ENCODE data around the gene P2RX1. TPM values are rescaled to one million over a fixed set of nuclear protein-coding genes. Genes with fewer than 3 reads are reported as not detected.

P2RX1 gene
- total RNA-seq, 1 donor from 2014 or later = not detected

DNA sequence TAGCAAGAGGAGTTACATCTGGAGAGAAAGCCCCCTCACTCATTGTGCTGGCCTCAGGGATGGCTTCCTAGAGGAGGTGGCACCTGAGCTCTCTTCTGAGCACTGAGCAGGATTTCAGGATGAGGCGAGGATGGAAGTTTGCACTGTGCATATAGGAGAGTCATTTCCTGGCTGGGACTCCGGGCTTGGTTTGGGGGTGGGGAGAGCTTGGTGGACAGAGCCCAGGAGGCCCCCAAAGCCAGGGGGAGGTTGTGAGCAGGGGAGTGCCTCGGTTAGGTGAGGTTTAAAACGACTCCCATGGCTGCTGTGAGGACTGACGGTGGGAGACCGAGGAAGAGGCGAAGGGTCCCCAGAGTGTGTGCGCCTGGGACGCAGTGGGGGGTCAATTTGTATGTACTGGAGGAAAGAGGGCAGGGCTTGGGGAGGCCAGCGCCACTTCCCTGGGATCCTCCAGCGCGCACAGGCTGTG lies 24.6 kb downstream of the P2RX1 start:
- FAIRE-seq (no peak), DNase-seq (ENCODE audit: low spot score in 2 of 2) (no peak)

DNA sequence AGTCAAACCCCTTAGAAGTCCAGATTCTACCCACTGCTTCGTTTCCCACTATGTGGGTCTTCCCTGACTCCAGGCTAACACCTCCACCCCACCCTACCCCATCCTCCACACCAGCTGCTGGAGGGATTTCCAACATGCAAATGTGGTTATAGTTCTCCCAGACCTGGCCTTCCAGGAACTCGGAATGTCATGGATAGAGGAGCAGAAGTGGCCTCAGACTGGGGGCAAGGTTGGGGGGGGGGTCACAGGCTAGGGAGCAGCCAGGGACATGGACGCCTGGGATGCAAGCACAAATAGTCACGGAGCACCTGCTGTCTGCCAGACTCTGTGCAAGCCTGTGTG lies 25.4 kb downstream of the P2RX1 start:
- no peak for FAIRE-seq
- DNase-seq (ENCODE audit: low spot score in 2 of 2) = no peak

GRCh38 chr17:3890082-3890877 lies 26.0 kb downstream of the P2RX1 start:
- DNase-seq (ENCODE audit: low spot score in 2 of 2) (no peak), FAIRE-seq (no peak)

DNA sequence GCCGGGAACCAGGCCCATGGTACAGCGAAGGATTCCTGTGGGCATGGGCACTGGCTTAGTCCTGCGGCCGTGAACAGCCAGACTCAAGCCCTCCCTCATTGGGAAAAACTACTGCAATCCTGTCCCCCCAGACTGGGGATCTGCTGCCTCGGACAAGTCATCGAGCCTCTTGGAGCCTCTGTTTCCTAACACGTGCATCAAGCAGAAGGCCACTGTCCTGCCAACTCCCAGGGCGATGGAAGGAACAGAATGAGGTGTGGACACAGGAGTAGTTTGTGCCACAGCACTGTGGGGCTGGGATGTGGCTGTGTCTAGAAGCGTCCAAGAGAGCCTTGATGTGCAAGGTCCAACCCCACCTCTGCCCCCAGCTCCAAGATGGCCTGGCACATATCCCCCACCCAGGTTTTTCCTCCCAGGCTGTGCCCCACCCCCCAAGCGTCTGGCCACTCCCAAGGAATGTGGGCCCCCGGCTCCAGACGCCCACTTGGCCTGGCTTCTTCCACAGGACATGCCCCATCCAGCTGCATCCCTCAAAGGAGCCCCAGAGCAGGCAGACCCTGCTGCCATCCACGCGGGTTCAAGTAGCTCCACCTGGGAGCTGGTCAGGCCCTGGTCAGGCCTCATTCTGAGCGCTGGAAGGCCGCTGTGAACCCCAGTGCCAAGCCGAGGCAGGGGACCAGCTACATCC lies 26.8 kb downstream of the P2RX1 start:
- no peak for FAIRE-seq
- no peak for DNase-seq (ENCODE audit: low spot score in 2 of 2)

DNA sequence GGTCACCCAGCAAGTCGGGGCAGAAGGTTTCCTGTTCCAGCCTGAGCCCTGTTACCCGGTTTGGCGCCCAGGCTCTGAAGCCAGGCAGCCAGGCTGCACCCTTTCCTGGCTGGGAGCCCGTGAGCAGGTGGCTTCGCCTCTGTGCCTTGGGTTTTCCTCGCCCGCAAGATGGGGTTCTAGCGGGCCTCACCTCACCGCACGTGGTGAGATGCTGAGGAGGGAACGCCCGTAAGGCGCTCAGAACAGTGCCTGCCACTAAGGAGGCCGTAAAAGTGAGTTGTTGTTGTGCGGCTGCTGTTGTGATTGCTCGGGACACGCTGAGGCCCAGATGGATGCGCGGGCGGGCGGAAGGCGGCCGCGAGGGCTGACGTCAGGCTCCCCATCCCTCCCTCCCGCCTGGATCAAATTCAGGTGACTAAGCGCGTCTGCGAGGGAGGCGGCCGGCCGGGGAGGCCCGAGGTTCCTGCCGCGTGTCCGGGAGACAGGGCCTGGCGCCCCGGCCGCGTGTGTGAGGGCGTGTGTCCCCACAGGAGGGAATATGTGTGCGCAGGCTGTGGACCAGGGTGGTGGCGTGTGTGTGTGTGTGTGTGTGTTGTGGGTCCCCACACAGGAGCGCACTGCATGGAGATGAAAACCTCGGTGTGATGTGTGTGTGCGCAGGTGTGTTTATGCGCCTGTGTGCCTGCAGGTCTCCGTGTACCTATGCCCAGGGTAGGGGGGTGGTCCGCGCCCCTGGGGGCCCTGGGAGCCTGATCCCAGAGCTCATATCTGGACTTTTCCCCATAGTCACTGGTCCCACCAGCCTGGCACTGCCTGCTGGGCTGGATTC lies 27.7 kb downstream of the P2RX1 start:
- DNase-seq (ENCODE audit: low spot score in 2 of 2) = peak in 1 of 2 donors; percentile 62
- no peak for FAIRE-seq

- no peak for FAIRE-seq
- DNase-seq (ENCODE audit: low spot score in 2 of 2) = no peak
Observed at GRCh38 chr17:3887804-3888203, 28.5 kb downstream of the P2RX1 start.

DNA sequence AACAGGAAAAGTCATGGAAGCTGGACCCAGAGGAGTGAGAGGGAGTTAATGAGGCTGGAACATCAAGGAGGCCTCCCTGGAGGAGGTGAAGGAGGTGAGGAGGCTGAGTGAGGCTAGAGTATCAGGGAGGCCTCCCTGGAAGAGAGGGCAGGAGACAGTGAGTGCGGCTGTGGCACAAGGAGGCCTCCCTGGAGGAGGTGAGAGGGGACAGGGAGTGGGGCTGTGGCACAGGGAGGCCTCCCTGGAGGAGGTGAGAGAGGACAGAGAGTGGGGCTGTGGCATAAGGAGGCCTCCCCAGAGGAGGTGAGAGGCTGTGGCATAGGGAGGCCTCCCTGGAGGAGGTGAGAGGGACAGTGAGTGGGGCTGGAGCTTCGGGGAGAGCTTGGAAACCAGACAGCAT lies 28.9 kb downstream of the P2RX1 start:
- DNase-seq (ENCODE audit: low spot score in 2 of 2) = no peak
- FAIRE-seq = no peak

DNA sequence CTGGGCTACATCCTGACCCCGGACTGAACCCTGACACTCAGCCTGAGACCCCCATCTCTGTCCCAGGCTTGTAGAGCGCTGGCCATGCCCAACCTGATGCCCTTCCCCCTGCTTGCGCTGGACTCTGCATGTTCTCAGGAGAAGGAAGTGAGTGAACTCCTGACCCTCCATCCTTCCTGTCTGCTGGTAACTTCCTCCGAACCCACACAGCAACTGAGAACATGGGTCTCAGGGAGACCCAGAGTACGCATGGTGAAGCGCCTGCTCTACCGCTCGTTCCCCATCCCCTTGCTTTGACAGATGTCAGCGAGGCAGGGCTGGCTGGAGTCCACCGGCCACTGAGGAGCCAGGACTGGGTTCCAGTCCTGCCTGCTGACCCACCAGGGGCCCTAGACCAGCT lies 29.5 kb downstream of the P2RX1 start:
- FAIRE-seq (no peak), DNase-seq (ENCODE audit: low spot score in 2 of 2) (no peak)

DNA sequence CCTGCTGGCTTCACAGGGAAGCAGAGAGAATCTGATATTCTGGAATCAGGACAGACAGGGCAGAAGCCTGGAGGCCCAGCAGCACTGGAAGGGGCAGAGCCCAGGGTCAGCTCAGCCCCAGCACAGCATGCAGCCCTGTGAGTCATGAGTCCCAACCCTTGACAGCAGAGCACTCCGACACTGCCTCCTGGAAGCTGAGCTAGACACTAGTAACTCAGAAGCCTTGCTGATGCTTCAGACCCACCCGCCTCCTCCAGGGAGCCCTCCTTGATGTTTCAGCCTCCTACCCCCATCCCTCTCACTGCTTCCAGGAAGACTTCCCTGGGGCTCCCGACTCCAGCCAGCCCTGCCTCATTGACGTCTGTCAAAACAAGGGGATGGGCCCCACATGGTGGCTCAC lies 30.3 kb downstream of the P2RX1 start:
- FAIRE-seq = no peak
- DNase-seq (ENCODE audit: low spot score in 2 of 2) = no peak

DNA sequence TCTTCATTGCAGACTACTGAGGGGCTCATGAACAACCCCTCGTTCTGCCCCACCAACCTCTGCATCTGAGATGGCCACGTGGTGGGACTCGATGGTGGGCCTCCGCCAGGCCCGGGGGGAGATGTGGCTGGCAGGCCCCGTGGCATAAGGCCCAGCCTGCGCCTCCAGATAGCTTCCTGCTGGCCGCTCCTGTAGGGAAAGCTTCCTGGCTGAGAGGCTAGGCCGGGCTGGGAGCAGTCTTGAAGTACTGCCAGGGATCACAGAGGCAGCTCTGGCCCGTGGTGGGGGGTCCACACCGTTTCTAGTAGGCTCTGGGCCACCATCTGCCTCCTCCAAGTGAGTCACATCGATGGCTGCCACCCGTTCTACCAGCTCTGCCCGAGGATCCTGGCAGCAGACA lies 31.0 kb downstream of the P2RX1 start:
- DNase-seq (ENCODE audit: low spot score in 2 of 2) = no peak
- no peak for FAIRE-seq

DNA sequence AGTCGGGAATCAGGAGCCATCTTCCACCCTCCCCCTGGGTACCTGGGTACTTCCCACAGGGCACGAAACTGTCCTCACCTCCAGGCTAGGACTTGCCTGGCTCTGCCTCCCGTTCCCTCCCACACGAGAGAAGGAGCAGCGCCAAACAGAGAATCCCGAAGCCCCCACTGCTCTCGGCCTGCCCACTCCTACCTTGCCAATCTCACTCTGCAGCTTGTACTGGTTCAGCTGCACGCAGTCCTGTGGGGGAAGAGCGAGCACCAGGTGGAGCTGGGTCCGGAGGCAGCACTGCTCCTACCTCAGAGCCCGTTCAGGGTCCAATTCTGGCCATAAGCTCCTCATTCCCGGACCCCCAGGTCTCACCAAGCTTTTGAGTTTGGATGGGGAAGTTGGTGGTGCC lies 32.1 kb downstream of the P2RX1 start:
- no peak for DNase-seq (ENCODE audit: low spot score in 2 of 2)
- FAIRE-seq = no peak

- DNase-seq (ENCODE audit: low spot score in 2 of 2) (no peak), FAIRE-seq (no peak)
Observed at GRCh38 chr17:3882276-3882675, 34.0 kb downstream of the P2RX1 start.

- DNase-seq (ENCODE audit: low spot score in 2 of 2) = no peak
- FAIRE-seq = no peak
Observed at GRCh38 chr17:3880983-3881382, 35.3 kb downstream of the P2RX1 start.

- no peak for FAIRE-seq
Observed at GRCh38 chr17:3879591-3880417, 36.5 kb downstream of the P2RX1 start.

DNA sequence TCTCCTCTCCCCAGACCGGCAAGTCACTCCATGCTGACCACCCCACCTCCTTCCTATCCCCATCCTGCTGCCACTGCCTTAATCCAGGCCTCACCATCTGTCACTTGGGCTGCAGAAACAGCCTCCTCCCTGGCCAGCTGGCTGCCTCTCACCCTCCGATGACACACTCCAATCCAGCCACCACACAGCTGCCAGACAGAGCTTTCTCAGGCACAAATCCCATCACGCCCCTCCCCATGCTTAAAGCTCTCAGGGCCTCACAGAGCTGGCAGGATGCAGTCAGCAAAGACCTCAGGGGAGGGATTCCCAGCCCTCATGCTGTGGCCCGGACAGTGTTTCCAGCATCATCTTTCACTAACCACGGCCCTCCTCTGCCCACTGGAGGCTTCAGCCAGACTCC lies 37.1 kb downstream of the P2RX1 start:
- DNase-seq (ENCODE audit: low spot score in 2 of 2) (peak in 1 of 2 donors; percentile 54), FAIRE-seq (no peak)

More at GRCh38 chr17:3879591-3880417, 36.5 kb downstream of the P2RX1 start:
- no peak for DNase-seq (ENCODE audit: low spot score in 2 of 2)

- FAIRE-seq (no peak), DNase-seq (ENCODE audit: low spot score in 2 of 2) (no peak)
Observed at GRCh38 chr17:3877220-3877619, 39.0 kb downstream of the P2RX1 start.

GRCh38 chr17:3875317-3875716 lies 40.9 kb downstream of the P2RX1 start:
- FAIRE-seq = no peak
- no peak for DNase-seq (ENCODE audit: low spot score in 2 of 2)

- DNase-seq (ENCODE audit: low spot score in 2 of 2) = no peak
- no peak for FAIRE-seq
Observed at GRCh38 chr17:3873862-3874261, 42.4 kb downstream of the P2RX1 start.

GRCh38 chr17:3870871-3871306 lies 45.4 kb downstream of the P2RX1 start:
- DNase-seq (ENCODE audit: low spot score in 2 of 2) (no peak), FAIRE-seq (no peak)

DNA sequence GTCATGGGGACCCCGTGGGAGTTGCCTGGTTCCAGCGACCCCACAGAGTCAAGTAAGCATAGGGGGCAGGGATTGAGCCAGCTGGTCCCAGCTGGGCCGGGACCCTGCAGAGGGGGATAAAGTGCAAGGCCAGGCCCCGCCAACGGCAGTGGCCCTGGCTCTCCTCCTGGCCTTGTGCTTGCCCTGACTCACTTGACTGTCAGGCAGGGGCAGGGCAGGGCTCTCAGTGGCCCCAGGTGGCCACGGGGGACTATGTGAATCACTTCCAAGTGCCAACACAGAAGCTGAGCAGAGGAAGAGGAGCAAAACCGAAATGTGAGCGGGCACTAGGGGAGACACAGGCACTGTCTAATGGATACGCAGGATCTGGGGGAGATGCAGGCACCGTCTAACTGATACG lies 48.7 kb downstream of the P2RX1 start:
- DNase-seq (ENCODE audit: low spot score in 2 of 2) = no peak
- no peak for FAIRE-seq

Measured in frontal cortex (tissue), 4 donors.